KOPT-K1 (cell line): ENCODE data around the gene MCAT.

Experiments
- H3K27ac ChIP-seq: fragments of 200-600 bp; sonication (generic); 2 replicates; pipeline ENCODE4 v1.5.1; 2016; ENCODE audit warnings: antibody characterized with exemption, mild to moderate bottlenecking, low read depth, low read length; ENCODE audit not compliant: poor library complexity, severe bottlenecking
- H3K36me3 ChIP-seq: fragments of 200-600 bp; sonication (generic); 2 replicates; pipeline ENCODE4 v1.5.1; 2017; ENCODE audit warnings: antibody characterized with exemption, mild to moderate bottlenecking, low read length, moderate library complexity; ENCODE audit not compliant: insufficient read depth
- H3K9me3 ChIP-seq: fragments of 200-600 bp; sonication (generic); 2 replicates; pipeline ENCODE4 v1.5.1; 2017; ENCODE audit warnings: antibody characterized with exemption, low read length, mild to moderate bottlenecking; ENCODE audit not compliant: insufficient read depth, poor library complexity, severe bottlenecking

MCAT gene

DNA sequence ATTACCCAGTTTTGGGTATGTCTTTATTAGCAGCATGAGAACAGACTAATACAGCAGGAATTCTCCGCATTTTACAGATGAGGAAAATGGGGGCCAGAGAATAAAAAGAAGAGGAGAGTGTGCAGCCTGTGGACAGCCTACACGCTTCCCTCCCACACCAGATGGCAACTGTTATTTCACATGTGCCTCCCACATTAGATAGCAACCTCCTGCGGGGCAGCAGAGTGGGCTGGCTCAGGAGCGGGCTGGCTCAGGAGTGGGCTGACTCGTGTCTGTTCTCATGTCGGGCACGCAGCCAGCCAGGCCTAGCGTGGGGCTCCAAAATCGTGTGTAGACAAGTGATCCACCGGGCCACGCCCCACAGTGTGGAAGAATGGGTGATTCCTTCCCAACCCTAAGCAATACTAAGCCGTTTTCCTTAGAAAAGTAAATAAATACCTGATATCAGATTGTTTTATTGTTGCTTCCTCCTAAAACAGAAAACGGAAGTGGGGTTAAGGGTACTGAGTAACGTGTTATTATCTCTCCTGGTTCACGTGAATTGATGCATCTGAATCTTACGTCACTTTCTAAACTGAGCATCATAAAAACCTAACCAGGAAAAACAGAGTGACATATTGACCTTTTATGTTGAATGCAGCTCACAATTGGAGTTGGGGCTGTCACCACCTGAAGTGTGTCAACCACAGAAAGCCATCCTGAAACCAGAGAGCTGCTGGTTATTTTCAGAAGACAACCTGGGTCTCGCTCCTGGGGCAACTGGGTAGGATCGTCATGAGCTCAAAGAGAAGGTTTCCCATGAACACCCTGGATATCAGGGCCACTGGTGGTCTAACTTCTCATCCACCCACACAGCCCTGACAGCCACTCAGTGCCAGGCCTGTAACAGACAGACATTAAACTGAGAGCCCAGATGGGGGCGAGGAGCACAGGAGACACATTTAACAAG is 57.3 kb downstream of the MCAT start:
- no peaks in the 10 kb centered on the region; the same call in 1 of the 2 replicates for H3K36me3 ChIP-seq
- H3K27ac ChIP-seq: no peak overlapping the region
- no peaks in the 10 kb centered on the region for H3K9me3 ChIP-seq
